Upper lobe of left lung (tissue), 6 donors: ENCODE measurements around the gene TRIM42. TPM values are rescaled to one million over a fixed set of nuclear protein-coding genes. Genes with fewer than 3 reads are reported as not detected.
A peak's percentile ranks its signal among the peaks of the same experiment; 100 is the strongest.

Experiments
- ATAC-seq, 2 donors: fragments of 200-7000 bp; cut with Tn5 transposase; one replicate each; pipeline ENCODE4 v1.9.1; 2022; ENCODE audit warnings: mild to moderate bottlenecking in 2 of 2, moderate library complexity in 2 of 2; ENCODE audit not compliant: low FRiP score in 2 of 2
- DNase-seq, 2 donors: peaks; one replicate each; pipeline ENCODE4 v3.0.0-alpha.2; 2019 to 2020
- H3K27ac ChIP-seq, 4 donors: fragments of 200-600 bp; sonication (generic); one replicate each; pipeline ENCODE4 v1.5.1; 2016 to 2019
- H3K27me3 ChIP-seq, 4 donors: fragments of 200-600 bp; sonication (generic); one replicate each; pipeline ENCODE4 v1.5.1; 2017 to 2019
- H3K36me3 ChIP-seq, 4 donors: fragments of 200-600 bp; sonication (generic); one replicate each; pipeline ENCODE4 v1.5.1; 2016 to 2019
- H3K4me1 ChIP-seq, 4 donors: fragments of 200-600 bp; sonication (generic); one replicate each; pipeline ENCODE4 v1.5.1; 2018 to 2019
- H3K4me3 ChIP-seq, 4 donors: fragments of 200-600 bp; sonication (generic); one replicate each; pipeline ENCODE4 v1.5.1; 2017 to 2019; ENCODE audit warnings: mild to moderate bottlenecking in 2 of 4, moderate library complexity in 1 of 4
- H3K9me3 ChIP-seq, 4 donors: fragments of 200-600 bp; sonication (generic); one replicate each; pipeline ENCODE4 v1.5.1; 2018 to 2019
- EP300 ChIP-seq, 4 donors: sonication (generic); formaldehyde crosslinking; IDR thresholded peaks; one replicate each; pipeline ENCODE4 v1.5.1; 2017; ENCODE audit warnings: antibody characterized with exemption in 4 of 4, control low read depth in 2 of 4
- POLR2A ChIP-seq, 4 donors: fragments of 450-650 bp; IDR thresholded peaks; one replicate each; pipeline ENCODE4 v1.5.1; 2016 to 2017; ENCODE audit warnings: antibody characterized with exemption in 4 of 4, mild to moderate bottlenecking in 2 of 4
- POLR2AphosphoS5 ChIP-seq, 2 donors: sonication (generic); formaldehyde crosslinking; IDR thresholded peaks; one replicate each; pipeline ENCODE4 v1.5.1; 2017; ENCODE audit warnings: antibody characterized with exemption in 2 of 2
- WGBS, 2 donors: methylation state at CpG; one replicate each; pipeline ENCODE4 v1.1.5; 2017 to 2018; 5-methylcytosine and 5-hydroxymethylcytosine counted together
- total RNA-seq, 6 donors: library from RNA; depleted of rRNA in 4 of 6; stranded (reverse); fragments of >200 nt in 4 of 6; gene quantifications; one replicate each; pipeline versions ENCODE4 v1.1.0 to v1.2.1, GENCODE V29; 2016 to 2021
- TF ChIP-seq, protein P1 (sequence below), 6 experiments: fragments of 450-650 bp in 4 of 6; fragments of 200-600 bp in 2 of 6; sonication (generic) in 2 of 6; IDR thresholded peaks; one replicate each; pipeline ENCODE4 v1.5.1; 2016 to 2019; ENCODE audit warnings: antibody characterized with exemption in 6 of 6
- donor health status: DM: no; HTN: no; CAD: no; lungs with moderate emphysema.
- donor health status: DM: no; HTN: yes; CAD: no; lungs with severe emphysema.

Gene TRIM42
- total RNA-seq, 6 donors from 2014 or later = not detected

DNA sequence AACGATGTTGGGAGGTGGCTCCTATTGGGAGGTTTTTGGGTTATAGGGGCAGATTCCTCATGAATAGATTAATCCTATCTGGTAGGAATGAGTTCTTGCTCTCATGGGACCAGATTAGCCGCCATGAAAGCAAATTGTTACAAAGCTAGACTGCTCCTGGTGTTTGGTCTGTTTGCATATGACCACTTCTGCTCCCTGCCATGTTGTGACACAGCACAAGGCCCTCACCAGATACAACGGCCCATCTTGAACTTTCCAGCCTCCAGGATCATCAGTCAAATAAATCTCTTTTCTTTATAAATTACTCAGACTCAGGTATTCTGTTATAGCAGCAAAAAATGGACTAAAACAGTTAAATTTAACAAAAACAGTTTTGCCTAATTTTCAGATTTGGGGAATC is 34.4 kb downstream of the TRIM42 start:
- H3K36me3 ChIP-seq = no peaks in the 10 kb centered on the region
- WGBS, 2 donors = 73 to 76% methylated on average over 3 of the region's 3 CpGs
- H3K4me3 ChIP-seq = no peak overlapping the region
- DNase-seq (no peak), ATAC-seq (no peak)
- no peaks in the 10 kb centered on the region for H3K4me1 ChIP-seq
- no peak overlapping the region for H3K27ac ChIP-seq
- no peak for TF ChIP-seq EP300 (IDR thresholded peaks at IDR 0.05)
- H3K9me3 ChIP-seq = no peaks in the 10 kb centered on the region
- no peaks in the 10 kb centered on the region for H3K27me3 ChIP-seq

DNA sequence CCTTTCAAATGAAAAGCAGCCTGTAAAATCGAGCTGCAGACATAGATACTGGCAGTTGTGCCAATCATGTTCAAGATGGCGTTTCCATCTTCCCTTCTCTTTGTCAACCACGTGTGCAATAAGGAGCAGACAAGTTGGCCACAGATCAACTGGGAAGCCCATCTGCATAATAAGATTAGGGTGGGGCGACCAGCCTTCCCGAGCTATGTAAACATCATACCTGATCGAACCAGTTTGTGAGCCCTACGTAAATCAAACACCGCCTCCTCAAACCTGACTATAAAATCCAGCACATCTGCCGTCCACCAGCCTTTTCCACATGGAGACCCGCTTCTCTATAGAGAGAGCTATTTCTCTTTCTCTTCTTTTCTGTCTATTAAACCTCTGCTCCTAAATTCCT is 37.2 kb downstream of the TRIM42 start:
- DNase-seq = no peak
- no peaks in the 10 kb centered on the region for H3K4me1 ChIP-seq
- no peak overlapping the region for H3K4me3 ChIP-seq
- no peaks in the 10 kb centered on the region for H3K27me3 ChIP-seq
- H3K9me3 ChIP-seq = no peaks in the 10 kb centered on the region
- H3K27ac ChIP-seq = no peak overlapping the region
- TF ChIP-seq, protein P1, sequence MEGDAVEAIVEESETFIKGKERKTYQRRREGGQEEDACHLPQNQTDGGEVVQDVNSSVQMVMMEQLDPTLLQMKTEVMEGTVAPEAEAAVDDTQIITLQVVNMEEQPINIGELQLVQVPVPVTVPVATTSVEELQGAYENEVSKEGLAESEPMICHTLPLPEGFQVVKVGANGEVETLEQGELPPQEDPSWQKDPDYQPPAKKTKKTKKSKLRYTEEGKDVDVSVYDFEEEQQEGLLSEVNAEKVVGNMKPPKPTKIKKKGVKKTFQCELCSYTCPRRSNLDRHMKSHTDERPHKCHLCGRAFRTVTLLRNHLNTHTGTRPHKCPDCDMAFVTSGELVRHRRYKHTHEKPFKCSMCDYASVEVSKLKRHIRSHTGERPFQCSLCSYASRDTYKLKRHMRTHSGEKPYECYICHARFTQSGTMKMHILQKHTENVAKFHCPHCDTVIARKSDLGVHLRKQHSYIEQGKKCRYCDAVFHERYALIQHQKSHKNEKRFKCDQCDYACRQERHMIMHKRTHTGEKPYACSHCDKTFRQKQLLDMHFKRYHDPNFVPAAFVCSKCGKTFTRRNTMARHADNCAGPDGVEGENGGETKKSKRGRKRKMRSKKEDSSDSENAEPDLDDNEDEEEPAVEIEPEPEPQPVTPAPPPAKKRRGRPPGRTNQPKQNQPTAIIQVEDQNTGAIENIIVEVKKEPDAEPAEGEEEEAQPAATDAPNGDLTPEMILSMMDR (IDR thresholded peaks at IDR 0.05) = no peak
- no peak for TF ChIP-seq POLR2A (IDR thresholded peaks at IDR 0.05)
- no peak for TF ChIP-seq EP300 (IDR thresholded peaks at IDR 0.05)
- TF ChIP-seq POLR2AphosphoS5 (IDR thresholded peaks at IDR 0.05) = no peak
- 64 to 73% methylated on average over 10 of the region's 10 CpGs for WGBS, 2 donors
- no peaks in the 10 kb centered on the region for H3K36me3 ChIP-seq
- ATAC-seq = no peak

DNA sequence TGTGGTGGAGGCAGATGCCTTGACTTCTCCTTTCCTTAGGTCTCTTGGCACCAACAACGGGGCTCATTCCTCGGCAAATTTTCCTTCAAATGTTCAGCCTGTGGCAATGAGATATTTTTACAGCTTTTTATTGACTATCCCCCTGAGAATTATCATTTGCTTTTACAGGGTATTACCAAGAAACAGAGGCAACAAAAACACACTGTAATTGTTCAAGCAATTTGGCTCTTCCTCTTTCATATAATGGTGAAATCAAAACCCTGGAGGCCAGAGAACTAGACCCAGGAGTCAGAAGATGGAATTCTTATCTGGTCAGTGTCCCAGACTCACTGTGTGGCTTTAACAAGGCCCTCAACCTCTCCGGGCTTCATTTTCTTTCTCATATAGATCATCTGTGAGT is 40.1 kb downstream of the TRIM42 start:
- Histone ChIP-seq H3K36me3 (no peaks in the 10 kb centered on the region), H3K4me3 (no peak overlapping the region), H3K4me1 (no peaks in the 10 kb centered on the region), H3K27ac (no peak overlapping the region), H3K27me3 (no peaks in the 10 kb centered on the region), H3K9me3 (no peaks in the 10 kb centered on the region)
- TF ChIP-seq POLR2AphosphoS5 (IDR thresholded peaks at IDR 0.05) = no peak
- TF ChIP-seq POLR2A (IDR thresholded peaks at IDR 0.05) = no peak
- TF ChIP-seq, protein P1 (IDR thresholded peaks at IDR 0.05) = no peak
- no peak for TF ChIP-seq EP300 (IDR thresholded peaks at IDR 0.05)
- peak in 1 of 2 donors; percentile 43 for ATAC-seq
- DNase-seq = no peak
- WGBS, 2 donors = 85 to 95% methylated on average over 3 of the region's 3 CpGs

DNA sequence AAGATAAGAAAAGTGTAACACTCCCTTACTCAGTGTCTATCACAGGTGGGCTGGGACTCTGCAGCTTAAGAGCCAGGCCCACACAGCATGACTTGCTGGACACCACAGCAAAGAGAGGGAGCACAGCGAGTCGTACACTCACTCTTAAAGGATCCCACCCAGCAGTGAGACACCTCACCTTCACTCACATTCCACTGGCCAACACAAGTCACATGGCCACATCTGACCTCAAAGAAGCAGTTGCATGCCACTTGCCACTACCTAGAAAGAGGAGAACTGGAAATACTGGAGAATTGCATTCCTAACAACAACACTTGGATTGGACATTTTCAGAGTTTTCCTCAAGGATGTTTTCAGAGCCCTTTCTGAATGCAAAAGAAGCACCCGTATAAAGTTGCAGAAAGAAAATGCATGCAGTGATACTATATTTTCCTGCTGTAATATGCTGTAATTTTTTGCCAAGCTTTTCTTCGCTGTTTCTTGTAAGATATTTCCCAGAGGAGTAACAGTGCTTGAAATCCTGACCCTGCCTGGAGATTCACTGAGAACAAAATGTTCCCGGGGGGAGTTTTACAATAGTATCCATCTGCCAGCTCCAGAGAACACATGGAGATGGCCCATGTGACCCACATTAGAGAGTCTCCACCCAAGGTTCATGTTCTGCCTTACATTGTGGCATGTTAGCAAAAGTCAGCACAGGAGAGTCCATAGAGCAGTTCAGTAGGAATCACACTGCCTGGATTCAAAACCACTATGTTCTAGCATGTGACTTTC is 42.2 kb downstream of the TRIM42 start:
- no peaks in the 10 kb centered on the region for H3K27me3 ChIP-seq

DNA sequence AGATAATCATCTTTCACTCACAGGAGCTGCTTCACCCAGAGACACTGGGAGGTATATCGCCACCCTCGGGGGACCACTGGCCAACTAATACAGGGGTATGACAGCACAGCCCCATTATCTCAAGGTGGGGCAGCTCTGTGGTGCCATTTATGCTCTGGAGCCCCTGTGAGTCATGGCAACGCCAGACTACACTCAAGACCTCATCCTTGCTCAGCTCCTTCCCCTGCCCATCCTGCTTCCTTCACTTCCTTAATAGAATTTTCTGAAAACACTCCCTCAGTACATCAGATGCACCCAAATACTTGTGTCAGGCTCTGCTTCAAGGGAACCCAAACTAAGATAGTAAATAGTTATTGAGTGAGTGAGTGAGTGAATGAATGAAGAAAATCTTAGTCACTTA is 45.7 kb downstream of the TRIM42 start:
- no peaks in the 10 kb centered on the region for H3K4me1 ChIP-seq
- H3K27me3 ChIP-seq = no peaks in the 10 kb centered on the region
- no peaks in the 10 kb centered on the region for H3K9me3 ChIP-seq
- H3K4me3 ChIP-seq = no peak overlapping the region
- DNase-seq (no peak), ATAC-seq (no peak)
- no peak overlapping the region for H3K27ac ChIP-seq
- TF ChIP-seq, protein P1 (IDR thresholded peaks at IDR 0.05) = no peak
- no peak for TF ChIP-seq POLR2A (IDR thresholded peaks at IDR 0.05)
- TF ChIP-seq POLR2AphosphoS5 (IDR thresholded peaks at IDR 0.05) = no peak
- TF ChIP-seq EP300 (IDR thresholded peaks at IDR 0.05) = no peak
- WGBS, 2 donors = 71 to 83% methylated on average over 1 to 3 of the region's 3 CpGs
- H3K36me3 ChIP-seq = no peaks in the 10 kb centered on the region

More for the DNA sequence above, 42.2 kb downstream of the TRIM42 start:
- Histone ChIP-seq H3K4me1 (no peaks in the 10 kb centered on the region), H3K27ac (no peak overlapping the region), H3K36me3 (no peaks in the 10 kb centered on the region), H3K9me3 (no peaks in the 10 kb centered on the region), H3K4me3 (no peak overlapping the region)
- 85 to 93% methylated on average over 4 to 5 of the region's 5 CpGs for WGBS, 2 donors
- peak; percentile 49 to 59 for ATAC-seq
- TF ChIP-seq POLR2AphosphoS5 (IDR thresholded peaks at IDR 0.05) = peak in 1 of 2 donors; percentile 22
- TF ChIP-seq, protein P1 (IDR thresholded peaks at IDR 0.05) = no peak
- peak in 1 of 4 donors; percentile 48 for TF ChIP-seq EP300 (IDR thresholded peaks at IDR 0.05)
- TF ChIP-seq POLR2A (IDR thresholded peaks at IDR 0.05) = no peak
- DNase-seq = no peak
